Measurements from ENCODE around the gene LCN1.

GRCh38 chr9:135478829-135479468 lies 42.3 kb upstream of the LCN1 start:
- TF ChIP-seq CTCF (IDR thresholded peaks at IDR 0.05) (no peak), POLR2A (IDR thresholded peaks at IDR 0.05) (no peak)
